ENCODE data around the gene NRXN3. TPM values are rescaled to one million over a fixed set of nuclear protein-coding genes. Genes with fewer than 3 reads are reported as not detected.

The NRXN3 gene
- total and polyA plus RNA-seq, 2 experiments from 2014 or later: 1.0 to 1.8 TPM

DNA sequence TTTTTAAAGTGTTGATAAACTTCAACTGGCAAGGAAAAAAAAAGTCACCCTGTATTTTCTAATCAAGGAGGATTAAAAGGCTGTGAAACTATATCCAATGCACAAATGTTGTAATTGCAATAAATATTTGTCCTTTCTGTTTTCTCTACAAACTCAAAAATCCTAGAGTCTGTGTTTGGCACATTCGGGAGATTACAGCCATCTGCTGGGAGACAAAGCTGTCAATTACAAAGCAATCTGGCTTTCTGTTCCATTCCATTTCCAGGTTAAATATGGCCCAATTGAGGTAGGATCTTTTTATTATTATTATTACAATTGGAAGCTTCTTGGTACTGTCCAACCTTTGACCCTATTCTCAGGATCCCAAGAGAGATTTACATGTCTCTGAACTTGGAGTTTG is 1745.2 kb downstream of the NRXN3 start:
- H3K27ac ChIP-seq (ENCODE audit: low read depth): no peak overlapping the region
- no peaks in the 10 kb centered on the region for H3K79me2 ChIP-seq (replicated peaks; ENCODE audit: insufficient read depth)
- H3K4me1 ChIP-seq (ENCODE audit: insufficient read depth): no peaks in the 10 kb centered on the region
- H3K4me3 ChIP-seq: no peak overlapping the region
- no peak overlapping the region for H2AFZ ChIP-seq
- no peaks in the 10 kb centered on the region for H3K27me3 Mint-ChIP-seq (ENCODE audit: insufficient read depth, low read depth, poor library complexity)
- no peaks in the 10 kb centered on the region for H3K36me3 Mint-ChIP-seq (ENCODE audit: low read depth)
- TF ChIP-seq EZH2 (IDR thresholded peaks at IDR 0.05; ENCODE audit: low read depth, unreplicated experiment) (no peak), JUNB (IDR thresholded peaks at IDR 0.05; ENCODE audit: unreplicated experiment) (no peak), POLR2AphosphoS5 (IDR thresholded peaks at IDR 0.05; ENCODE audit: low read depth) (no peak), NANOG (IDR thresholded peaks at IDR 0.05; ENCODE audit: borderline replicate concordance) (no peak)
- TF ChIP-seq, protein P1, sequence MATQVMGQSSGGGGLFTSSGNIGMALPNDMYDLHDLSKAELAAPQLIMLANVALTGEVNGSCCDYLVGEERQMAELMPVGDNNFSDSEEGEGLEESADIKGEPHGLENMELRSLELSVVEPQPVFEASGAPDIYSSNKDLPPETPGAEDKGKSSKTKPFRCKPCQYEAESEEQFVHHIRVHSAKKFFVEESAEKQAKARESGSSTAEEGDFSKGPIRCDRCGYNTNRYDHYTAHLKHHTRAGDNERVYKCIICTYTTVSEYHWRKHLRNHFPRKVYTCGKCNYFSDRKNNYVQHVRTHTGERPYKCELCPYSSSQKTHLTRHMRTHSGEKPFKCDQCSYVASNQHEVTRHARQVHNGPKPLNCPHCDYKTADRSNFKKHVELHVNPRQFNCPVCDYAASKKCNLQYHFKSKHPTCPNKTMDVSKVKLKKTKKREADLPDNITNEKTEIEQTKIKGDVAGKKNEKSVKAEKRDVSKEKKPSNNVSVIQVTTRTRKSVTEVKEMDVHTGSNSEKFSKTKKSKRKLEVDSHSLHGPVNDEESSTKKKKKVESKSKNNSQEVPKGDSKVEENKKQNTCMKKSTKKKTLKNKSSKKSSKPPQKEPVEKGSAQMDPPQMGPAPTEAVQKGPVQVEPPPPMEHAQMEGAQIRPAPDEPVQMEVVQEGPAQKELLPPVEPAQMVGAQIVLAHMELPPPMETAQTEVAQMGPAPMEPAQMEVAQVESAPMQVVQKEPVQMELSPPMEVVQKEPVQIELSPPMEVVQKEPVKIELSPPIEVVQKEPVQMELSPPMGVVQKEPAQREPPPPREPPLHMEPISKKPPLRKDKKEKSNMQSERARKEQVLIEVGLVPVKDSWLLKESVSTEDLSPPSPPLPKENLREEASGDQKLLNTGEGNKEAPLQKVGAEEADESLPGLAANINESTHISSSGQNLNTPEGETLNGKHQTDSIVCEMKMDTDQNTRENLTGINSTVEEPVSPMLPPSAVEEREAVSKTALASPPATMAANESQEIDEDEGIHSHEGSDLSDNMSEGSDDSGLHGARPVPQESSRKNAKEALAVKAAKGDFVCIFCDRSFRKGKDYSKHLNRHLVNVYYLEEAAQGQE (IDR thresholded peaks at IDR 0.05; ENCODE audit: unreplicated experiment): no peak
- no peaks in the 10 kb centered on the region for H3K36me3 ChIP-seq (ENCODE audit: insufficient read depth)
- ATAC-seq (no peak), DNase-seq (ENCODE audit: low spot score) (no peak)
- peaks cover 3% of the 10 kb centered on the region; the same call in 1 of the 2 replicates for H3K9me2 ChIP-seq (ENCODE audit: insufficient read depth)
- no peaks in the 10 kb centered on the region for H3F3A ChIP-seq (replicated peaks; ENCODE audit: low read depth)
- H3K9me3 Mint-ChIP-seq: no peaks in the 10 kb centered on the region
- no peaks in the 10 kb centered on the region for H3K4me1 Mint-ChIP-seq
- no peaks in the 10 kb centered on the region for H4K20me1 ChIP-seq (replicated peaks; ENCODE audit: insufficient read depth)
- H3K4me3 Mint-ChIP-seq: no peak overlapping the region
- no peaks in the 10 kb centered on the region for H3K27me3 ChIP-seq (ENCODE audit: insufficient read depth)
- no peak overlapping the region for H3K27ac Mint-ChIP-seq
- no peak overlapping the region for H3K4me2 ChIP-seq

DNA sequence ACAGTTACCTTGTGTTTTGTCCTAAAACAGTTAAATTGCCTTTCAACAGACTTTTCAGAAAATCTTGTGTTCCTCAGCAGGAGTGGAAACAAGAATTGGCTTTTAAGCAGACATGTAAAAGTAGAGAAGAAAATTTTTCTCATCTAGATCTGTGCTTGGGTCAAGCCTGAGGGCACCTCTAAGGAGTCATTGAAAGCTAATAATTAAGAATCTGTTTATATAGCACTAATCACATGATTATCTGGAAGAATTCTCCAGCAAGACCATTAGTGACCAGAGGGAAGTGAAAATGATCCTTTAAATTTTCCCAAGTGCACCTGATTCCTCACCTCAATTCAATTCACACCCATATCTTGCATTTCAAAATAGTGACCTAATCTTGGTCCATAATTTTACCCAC is 1746.1 kb downstream of the NRXN3 start:
- Mint-ChIP-seq H3K27me3 (ENCODE audit: insufficient read depth, low read depth, poor library complexity) (no peaks in the 10 kb centered on the region), H3K27ac (no peak overlapping the region), H3K9me3 (no peaks in the 10 kb centered on the region), H3K4me1 (no peaks in the 10 kb centered on the region), H3K36me3 (ENCODE audit: low read depth) (no peaks in the 10 kb centered on the region), H3K4me3 (no peak overlapping the region)
- no peaks in the 10 kb centered on the region for H3K36me3 ChIP-seq (ENCODE audit: insufficient read depth)
- DNase-seq (ENCODE audit: low spot score): no peak
- no peak overlapping the region for H3K27ac ChIP-seq (ENCODE audit: low read depth)
- H3F3A ChIP-seq (replicated peaks; ENCODE audit: low read depth): no peaks in the 10 kb centered on the region
- no peak for ATAC-seq
- H3K4me2 ChIP-seq: no peak overlapping the region
- H3K27me3 ChIP-seq (ENCODE audit: insufficient read depth): no peaks in the 10 kb centered on the region
- H3K4me1 ChIP-seq (ENCODE audit: insufficient read depth): no peaks in the 10 kb centered on the region
- no peak overlapping the region for H3K4me3 ChIP-seq
- no peaks in the 10 kb centered on the region for H3K79me2 ChIP-seq (replicated peaks; ENCODE audit: insufficient read depth)
- H4K20me1 ChIP-seq (replicated peaks; ENCODE audit: insufficient read depth): no peaks in the 10 kb centered on the region
- peaks cover 3% of the 10 kb centered on the region; the same call in 1 of the 2 replicates for H3K9me2 ChIP-seq (ENCODE audit: insufficient read depth)
- H2AFZ ChIP-seq: no peak overlapping the region
- TF ChIP-seq, protein P2, sequence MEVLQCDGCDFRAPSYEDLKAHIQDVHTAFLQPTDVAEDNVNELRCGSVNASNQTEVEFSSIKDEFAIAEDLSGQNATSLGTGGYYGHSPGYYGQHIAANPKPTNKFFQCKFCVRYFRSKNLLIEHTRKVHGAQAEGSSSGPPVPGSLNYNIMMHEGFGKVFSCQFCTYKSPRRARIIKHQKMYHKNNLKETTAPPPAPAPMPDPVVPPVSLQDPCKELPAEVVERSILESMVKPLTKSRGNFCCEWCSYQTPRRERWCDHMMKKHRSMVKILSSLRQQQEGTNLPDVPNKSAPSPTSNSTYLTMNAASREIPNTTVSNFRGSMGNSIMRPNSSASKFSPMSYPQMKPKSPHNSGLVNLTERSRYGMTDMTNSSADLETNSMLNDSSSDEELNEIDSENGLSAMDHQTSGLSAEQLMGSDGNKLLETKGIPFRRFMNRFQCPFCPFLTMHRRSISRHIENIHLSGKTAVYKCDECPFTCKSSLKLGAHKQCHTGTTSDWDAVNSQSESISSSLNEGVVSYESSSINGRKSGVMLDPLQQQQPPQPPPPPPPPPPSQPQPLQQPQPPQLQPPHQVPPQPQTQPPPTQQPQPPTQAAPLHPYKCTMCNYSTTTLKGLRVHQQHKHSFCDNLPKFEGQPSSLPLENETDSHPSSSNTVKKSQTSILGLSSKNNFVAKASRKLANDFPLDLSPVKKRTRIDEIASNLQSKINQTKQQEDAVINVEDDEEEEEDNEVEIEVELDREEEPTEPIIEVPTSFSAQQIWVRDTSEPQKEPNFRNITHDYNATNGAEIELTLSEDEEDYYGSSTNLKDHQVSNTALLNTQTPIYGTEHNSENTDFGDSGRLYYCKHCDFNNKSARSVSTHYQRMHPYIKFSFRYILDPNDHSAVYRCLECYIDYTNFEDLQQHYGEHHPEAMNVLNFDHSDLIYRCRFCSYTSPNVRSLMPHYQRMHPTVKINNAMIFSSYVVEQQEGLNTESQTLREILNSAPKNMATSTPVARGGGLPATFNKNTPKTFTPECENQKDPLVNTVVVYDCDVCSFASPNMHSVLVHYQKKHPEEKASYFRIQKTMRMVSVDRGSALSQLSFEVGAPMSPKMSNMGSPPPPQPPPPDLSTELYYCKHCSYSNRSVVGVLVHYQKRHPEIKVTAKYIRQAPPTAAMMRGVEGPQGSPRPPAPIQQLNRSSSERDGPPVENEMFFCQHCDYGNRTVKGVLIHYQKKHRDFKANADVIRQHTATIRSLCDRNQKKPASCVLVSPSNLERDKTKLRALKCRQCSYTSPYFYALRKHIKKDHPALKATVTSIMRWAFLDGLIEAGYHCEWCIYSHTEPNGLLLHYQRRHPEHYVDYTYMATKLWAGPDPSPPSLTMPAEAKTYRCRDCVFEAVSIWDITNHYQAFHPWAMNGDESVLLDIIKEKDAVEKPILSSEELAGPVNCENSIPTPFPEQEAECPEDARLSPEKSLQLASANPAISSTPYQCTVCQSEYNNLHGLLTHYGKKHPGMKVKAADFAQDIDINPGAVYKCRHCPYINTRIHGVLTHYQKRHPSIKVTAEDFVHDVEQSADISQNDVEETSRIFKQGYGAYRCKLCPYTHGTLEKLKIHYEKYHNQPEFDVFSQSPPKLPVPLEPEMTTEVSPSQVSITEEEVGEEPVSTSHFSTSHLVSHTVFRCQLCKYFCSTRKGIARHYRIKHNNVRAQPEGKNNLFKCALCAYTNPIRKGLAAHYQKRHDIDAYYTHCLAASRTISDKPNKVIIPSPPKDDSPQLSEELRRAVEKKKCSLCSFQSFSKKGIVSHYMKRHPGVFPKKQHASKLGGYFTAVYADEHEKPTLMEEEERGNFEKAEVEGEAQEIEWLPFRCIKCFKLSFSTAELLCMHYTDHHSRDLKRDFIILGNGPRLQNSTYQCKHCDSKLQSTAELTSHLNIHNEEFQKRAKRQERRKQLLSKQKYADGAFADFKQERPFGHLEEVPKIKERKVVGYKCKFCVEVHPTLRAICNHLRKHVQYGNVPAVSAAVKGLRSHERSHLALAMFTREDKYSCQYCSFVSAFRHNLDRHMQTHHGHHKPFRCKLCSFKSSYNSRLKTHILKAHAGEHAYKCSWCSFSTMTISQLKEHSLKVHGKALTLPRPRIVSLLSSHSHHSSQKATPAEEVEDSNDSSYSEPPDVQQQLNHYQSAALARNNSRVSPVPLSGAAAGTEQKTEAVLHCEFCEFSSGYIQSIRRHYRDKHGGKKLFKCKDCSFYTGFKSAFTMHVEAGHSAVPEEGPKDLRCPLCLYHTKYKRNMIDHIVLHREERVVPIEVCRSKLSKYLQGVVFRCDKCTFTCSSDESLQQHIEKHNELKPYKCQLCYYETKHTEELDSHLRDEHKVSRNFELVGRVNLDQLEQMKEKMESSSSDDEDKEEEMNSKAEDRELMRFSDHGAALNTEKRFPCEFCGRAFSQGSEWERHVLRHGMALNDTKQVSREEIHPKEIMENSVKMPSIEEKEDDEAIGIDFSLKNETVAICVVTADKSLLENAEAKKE (CRISPR knock-in tag; IDR thresholded peaks at IDR 0.05): no peak
- TF ChIP-seq EZH2 (IDR thresholded peaks at IDR 0.05; ENCODE audit: low read depth, unreplicated experiment): no peak
- TF ChIP-seq, protein P3, sequence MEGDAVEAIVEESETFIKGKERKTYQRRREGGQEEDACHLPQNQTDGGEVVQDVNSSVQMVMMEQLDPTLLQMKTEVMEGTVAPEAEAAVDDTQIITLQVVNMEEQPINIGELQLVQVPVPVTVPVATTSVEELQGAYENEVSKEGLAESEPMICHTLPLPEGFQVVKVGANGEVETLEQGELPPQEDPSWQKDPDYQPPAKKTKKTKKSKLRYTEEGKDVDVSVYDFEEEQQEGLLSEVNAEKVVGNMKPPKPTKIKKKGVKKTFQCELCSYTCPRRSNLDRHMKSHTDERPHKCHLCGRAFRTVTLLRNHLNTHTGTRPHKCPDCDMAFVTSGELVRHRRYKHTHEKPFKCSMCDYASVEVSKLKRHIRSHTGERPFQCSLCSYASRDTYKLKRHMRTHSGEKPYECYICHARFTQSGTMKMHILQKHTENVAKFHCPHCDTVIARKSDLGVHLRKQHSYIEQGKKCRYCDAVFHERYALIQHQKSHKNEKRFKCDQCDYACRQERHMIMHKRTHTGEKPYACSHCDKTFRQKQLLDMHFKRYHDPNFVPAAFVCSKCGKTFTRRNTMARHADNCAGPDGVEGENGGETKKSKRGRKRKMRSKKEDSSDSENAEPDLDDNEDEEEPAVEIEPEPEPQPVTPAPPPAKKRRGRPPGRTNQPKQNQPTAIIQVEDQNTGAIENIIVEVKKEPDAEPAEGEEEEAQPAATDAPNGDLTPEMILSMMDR (conservative IDR thresholded peaks at IDR 0.05; ENCODE audit: low read depth in 2 of 2): no peak
- no peak for TF ChIP-seq ZNF114 (CRISPR knock-in tag; IDR thresholded peaks at IDR 0.05)
- no peak for TF ChIP-seq NANOG (IDR thresholded peaks at IDR 0.05; ENCODE audit: borderline replicate concordance)
- no peak for TF ChIP-seq EZH2phosphoT487 (IDR thresholded peaks at IDR 0.05; ENCODE audit: unreplicated experiment)
- no peak for TF ChIP-seq ZNF331 (CRISPR knock-in tag; IDR thresholded peaks at IDR 0.05; ENCODE audit: low read depth)

All from GM23338 (cell line).